Keratinocyte (primary cell): ENCODE data around the gene LAMA4. TPM values are rescaled to one million over a fixed set of nuclear protein-coding genes. Genes with fewer than 3 reads are reported as not detected.

Experiments used
- DNase-seq: peaks from one replicate; pipeline ENCODE4 v3.0.0-alpha.2; 2011; ENCODE audit warnings: low read depth, missing footprints, low spot score
- FAIRE-seq: peaks from 2 replicates; lab custom pipeline; 2011; peaks lifted over from hg19 to GRCh38; lab: Jason Lieb, UNC
- H2AFZ ChIP-seq: 2 replicates; pipeline ENCODE4 v1.6.0; 2012; ENCODE audit warnings: low read length, control low read depth, inconsistent platforms; ENCODE audit not compliant: control insufficient read depth
- H3K27ac ChIP-seq: 2 replicates; pipeline ENCODE4 v1.5.1; 2011; ENCODE audit warnings: low read length; ENCODE audit not compliant: control insufficient read depth, insufficient read depth
- H3K27me3 ChIP-seq: 3 replicates; pipeline ENCODE4 v1.6.0; 2011; ENCODE audit warnings: low read length; ENCODE audit not compliant: control insufficient read depth, insufficient read depth; ENCODE audit errors: extremely low read depth
- H3K36me3 ChIP-seq, 2 experiments: 2 replicates in 1 of 2; 3 replicates in 1 of 2; pipeline ENCODE4 v1.5.1; 2011; ENCODE audit warnings: low read length in 2 of 2, mild to moderate bottlenecking in 1 of 2; ENCODE audit not compliant: control insufficient read depth in 2 of 2, insufficient read depth in 2 of 2; ENCODE audit errors: extremely low read depth in 1 of 2
- H3K4me1 ChIP-seq: 3 replicates; pipeline ENCODE4 v1.5.1; 2011; ENCODE audit warnings: low read length; ENCODE audit not compliant: control insufficient read depth, insufficient read depth; ENCODE audit errors: extremely low read depth
- H3K4me2 ChIP-seq: 3 replicates; pipeline ENCODE4 v1.6.0; 2011; ENCODE audit warnings: low read depth, low read length; ENCODE audit not compliant: control insufficient read depth, insufficient read depth; ENCODE audit errors: extremely low read depth
- H3K4me3 ChIP-seq, 3 experiments: fragments of 200-600 bp in 1 of 3; sonication (generic) in 1 of 3; 2 replicates in 2 of 3; 3 replicates in 1 of 3; pipeline ENCODE4 v1.5.1; 2011 to 2016; ENCODE audit warnings: low read length in 3 of 3, mild to moderate bottlenecking in 3 of 3, control low read depth in 2 of 3, inconsistent platforms in 1 of 3, low read depth in 1 of 3, mixed read lengths in 1 of 3, mixed run types in 1 of 3, moderate library complexity in 1 of 3; ENCODE audit not compliant: control insufficient read depth in 2 of 3, insufficient read depth in 2 of 3; ENCODE audit errors: extremely low read depth in 1 of 3
- H3K79me2 ChIP-seq: 2 replicates; pipeline ENCODE4 v1.6.0; 2012; ENCODE audit warnings: low read length; ENCODE audit not compliant: control insufficient read depth, insufficient read depth
- H3K9ac ChIP-seq: 3 replicates; pipeline ENCODE4 v1.6.0; 2011; ENCODE audit warnings: low read length; ENCODE audit not compliant: control insufficient read depth, insufficient read depth; ENCODE audit errors: extremely low read depth
- H3K9me1 ChIP-seq: 3 replicates; pipeline ENCODE4 v1.6.0; 2011; ENCODE audit warnings: low read length; ENCODE audit not compliant: control insufficient read depth, insufficient read depth; ENCODE audit errors: extremely low read depth
- H3K9me3 ChIP-seq: 2 replicates; pipeline ENCODE4 v1.5.1; 2012; ENCODE audit warnings: low read depth, low read length; ENCODE audit not compliant: control insufficient read depth
- H4K20me1 ChIP-seq: 3 replicates; pipeline ENCODE4 v1.6.0; 2011; ENCODE audit warnings: low read length; ENCODE audit not compliant: control insufficient read depth, insufficient read depth; ENCODE audit errors: extremely low read depth
- CTCF ChIP-seq, 3 experiments: IDR thresholded peaks in 1 of 3; conservative IDR thresholded peaks in 1 of 3; optimal IDR thresholded peaks in 1 of 3; 2 replicates in 2 of 3; 3 replicates in 1 of 3; pipeline versions ENCODE3 to v1.5.1; 2011; ENCODE audit warnings: low read length in 3 of 3, mild to moderate bottlenecking in 3 of 3, moderate library complexity in 2 of 3, control low read depth in 1 of 3, inconsistent platforms in 1 of 3; ENCODE audit not compliant: insufficient read depth in 2 of 3; ENCODE audit errors: extremely low read depth in 1 of 3
- EZH2 ChIP-seq: IDR thresholded peaks from one replicate; pipeline ENCODE4 v1.6.1; 2012; ENCODE audit warnings: inconsistent platforms, mild to moderate bottlenecking, low read length, moderate library complexity
- dilution Hi-C: fragments of 300-500 bp; cut with MboI; formaldehyde crosslinking; loops from one replicate; pipeline ENCODE4 v1.7.0; 2020; ENCODE audit warnings: low sequenced_read_pairs; ENCODE audit not compliant: extremely low pct_ligation_motif_present
- polyA plus RNA-seq, 5 experiments: library from polyadenylated mRNA; depleted of rRNA in 3 of 5; stranded (reverse) in 3 of 5; stranded (forward) in 1 of 5; unstranded in 1 of 5; fragments of >200 nt; gene quantifications; 1 replicate in 1 of 5; 2 replicates in 3 of 5; 3 replicates in 1 of 5; pipeline versions ENCODE4 v1.2.1 to v1.2.3, GENCODE V29; 2011 to 2012; ENCODE audit warnings: missing spikeins in 2 of 5, low read depth in 1 of 5, low replicate concordance in 1 of 5

LAMA4 gene
- polyA plus RNA-seq, 1 donor (not counting 4 experiments of a cell fraction or from before 2014, with no cell fraction given) = 0.12 TPM

GRCh38 chr6:112123982-112124381 is 130.4 kb downstream of the LAMA4 start:
- TF ChIP-seq EZH2 (no peak), CTCF (optimal IDR thresholded peaks at IDR 0.05 in 1 of 3, IDR thresholded peaks at IDR 0.05 in 1 of 3, conservative IDR thresholded peaks at IDR 0.05 in 1 of 3; ENCODE audit: extremely low read depth in 1 of 3, insufficient read depth in 2 of 3, low read length in 3 of 3) (no peak)
- H3K4me2 ChIP-seq = no peak overlapping the region
- H3K9me3 ChIP-seq = no peaks in the 10 kb centered on the region
- H3K9ac ChIP-seq = no peak overlapping the region
- no peaks in the 10 kb centered on the region for H3K36me3 ChIP-seq
- H2AFZ ChIP-seq = no peak overlapping the region
- H3K4me3 ChIP-seq = no peak overlapping the region
- no peaks in the 10 kb centered on the region for H3K27me3 ChIP-seq
- dilution Hi-C loops = no loop called here
- no peaks in the 10 kb centered on the region for H3K9me1 ChIP-seq
- no peak for FAIRE-seq
- DNase-seq = no peak
- no peaks in the 10 kb centered on the region for H3K4me1 ChIP-seq
- no peaks in the 10 kb centered on the region for H4K20me1 ChIP-seq
- H3K79me2 ChIP-seq = no peaks in the 10 kb centered on the region
- no peak overlapping the region for H3K27ac ChIP-seq

GRCh38 chr6:112122756-112123155 is 131.6 kb downstream of the LAMA4 start:
- no peaks in the 10 kb centered on the region for H3K27me3 ChIP-seq
- H3K79me2 ChIP-seq = no peaks in the 10 kb centered on the region
- dilution Hi-C loops = no loop called here
- no peak overlapping the region for H3K4me2 ChIP-seq
- H3K9me1 ChIP-seq = no peaks in the 10 kb centered on the region
- H3K36me3 ChIP-seq = no peaks in the 10 kb centered on the region
- H2AFZ ChIP-seq = no peak overlapping the region
- peaks cover 3% of the 10 kb centered on the region for H3K4me1 ChIP-seq
- DNase-seq (no peak), FAIRE-seq (no peak)
- no peaks in the 10 kb centered on the region for H4K20me1 ChIP-seq
- H3K4me3 ChIP-seq = no peak overlapping the region
- no peak overlapping the region for H3K27ac ChIP-seq
- no peak overlapping the region for H3K9ac ChIP-seq
- TF ChIP-seq EZH2 = no peak
- no peak for TF ChIP-seq CTCF (optimal IDR thresholded peaks at IDR 0.05 in 1 of 3, IDR thresholded peaks at IDR 0.05 in 1 of 3, conservative IDR thresholded peaks at IDR 0.05 in 1 of 3; ENCODE audit: extremely low read depth in 1 of 3, insufficient read depth in 2 of 3, low read length in 3 of 3)
- H3K9me3 ChIP-seq = no peaks in the 10 kb centered on the region
